Activated gamma-delta T cell (primary cell): ENCODE results near the gene PLXNB2.

ENCODE experiments used
- DNase-seq: peaks from one replicate; lab custom pipeline; 2025; lab: John Stamatoyannopoulos, UW

Gene PLXNB2

DNA sequence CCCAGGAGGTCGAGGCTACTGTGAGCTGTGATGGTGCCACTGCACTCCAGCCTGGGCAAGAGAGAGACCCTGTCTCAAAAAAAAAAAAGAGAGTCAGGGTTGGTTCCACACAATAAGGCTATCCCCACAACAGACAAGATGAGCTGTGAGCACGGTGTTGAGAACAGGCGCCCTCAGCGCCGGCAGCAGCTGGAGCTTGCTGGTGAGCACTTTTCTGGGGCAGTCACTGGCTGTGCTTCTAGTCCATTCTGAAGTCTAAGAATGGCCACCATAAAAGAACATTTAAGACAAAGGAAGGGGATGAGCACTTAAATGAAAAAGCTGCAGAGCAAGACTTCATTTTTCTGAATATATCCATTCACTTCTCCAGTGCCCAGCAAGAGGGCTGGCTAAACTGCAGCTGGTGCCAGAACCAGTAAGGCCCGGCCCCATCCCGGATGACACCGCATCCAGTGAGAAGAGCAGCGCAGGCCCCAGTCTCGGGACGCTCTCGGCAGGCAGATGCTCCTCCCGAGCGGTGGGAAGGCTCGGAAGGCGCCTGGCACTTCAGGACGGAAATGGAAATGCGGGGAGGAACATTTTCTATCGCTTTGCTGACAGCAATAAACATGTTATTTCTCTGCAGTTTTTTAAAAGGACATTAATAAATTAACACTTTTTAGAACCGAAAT is 74.8 kb downstream of the PLXNB2 start:
- no peak for DNase-seq

DNA sequence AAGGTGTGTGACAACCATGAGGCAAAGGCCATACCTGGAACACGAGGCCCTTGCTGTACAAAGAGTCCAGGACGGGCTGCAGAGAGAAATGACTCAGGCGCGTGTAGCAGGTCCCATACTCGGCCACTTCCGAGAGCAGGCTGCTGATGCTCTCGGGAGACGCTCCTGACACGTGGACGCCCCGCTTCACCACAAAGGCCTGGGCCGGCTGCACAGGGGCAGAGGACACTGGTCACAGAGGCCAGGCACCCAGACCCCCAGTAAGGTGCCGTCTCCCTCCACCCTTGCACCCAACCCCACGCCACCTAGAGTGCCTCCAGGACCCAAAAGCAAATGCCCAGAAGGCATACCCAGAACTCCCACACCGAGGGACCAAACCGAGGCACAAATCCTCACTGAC is 78.1 kb downstream of the PLXNB2 start:
- DNase-seq: no peak

DNA sequence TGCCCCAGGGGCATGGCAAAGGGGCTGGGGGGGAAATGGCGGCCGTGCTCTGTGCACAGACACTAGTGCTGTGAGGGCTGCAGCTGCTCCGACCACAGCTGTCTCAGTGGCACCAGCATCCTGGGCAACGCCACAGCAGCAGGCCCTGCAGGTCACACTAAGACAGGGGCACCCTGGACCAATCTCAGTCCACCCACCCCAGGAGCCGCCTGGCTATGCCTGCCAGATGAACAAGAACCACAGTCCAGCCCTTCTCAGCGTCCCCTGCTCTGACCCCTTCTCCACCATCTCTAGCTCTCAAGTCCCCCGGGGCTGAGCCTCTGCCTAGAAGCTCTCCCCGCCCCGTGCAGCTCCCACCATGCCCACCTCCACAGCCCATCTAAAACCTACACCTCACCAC is 79.1 kb downstream of the PLXNB2 start:
- no peak for DNase-seq

DNA sequence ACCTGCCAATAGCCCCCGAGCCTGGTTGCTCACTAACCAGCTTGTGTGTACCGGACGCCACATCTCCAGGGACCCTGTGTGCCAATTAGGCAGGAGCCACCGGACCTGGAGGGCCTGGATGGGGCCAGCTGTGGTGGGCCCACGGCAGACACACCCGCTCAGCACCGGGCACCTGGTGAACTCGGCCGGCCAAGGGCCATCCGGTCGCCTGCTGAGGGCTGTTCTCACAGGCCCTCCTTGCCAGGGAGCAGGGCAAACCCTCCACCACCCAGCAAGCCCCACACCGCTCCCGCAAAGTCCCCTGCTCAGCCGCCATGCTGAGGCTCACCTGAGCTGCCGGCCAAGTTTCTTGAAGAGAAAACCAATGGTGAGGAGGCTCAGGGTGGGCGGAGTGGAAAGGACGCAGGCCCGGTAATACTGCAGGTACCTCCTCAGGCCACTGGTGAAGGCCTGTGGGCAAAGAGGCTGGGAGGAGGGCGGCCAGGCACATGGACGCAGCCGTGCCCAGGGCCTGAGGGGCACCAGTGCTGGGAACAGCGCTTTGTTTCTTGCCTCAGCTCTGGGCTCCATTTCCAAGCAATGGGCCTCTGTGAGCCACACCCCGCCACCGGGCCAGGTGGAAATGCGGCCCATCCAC is 79.7 kb downstream of the PLXNB2 start:
- DNase-seq: no peak

DNA sequence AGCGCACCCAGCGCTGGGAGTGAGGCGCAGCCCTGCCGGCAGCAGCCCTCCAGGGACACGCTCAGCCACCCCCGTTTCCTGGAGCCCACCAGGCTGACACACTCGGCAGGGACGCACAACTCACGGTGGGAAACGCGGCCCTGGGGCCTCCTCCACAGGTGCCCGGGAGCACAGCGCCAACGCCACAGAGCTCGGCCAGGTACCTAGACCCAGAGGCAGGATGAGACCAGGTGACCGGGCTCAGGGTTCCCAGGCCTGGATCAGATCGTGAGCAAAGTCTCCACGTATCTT is 80.6 kb downstream of the PLXNB2 start:
- DNase-seq: no peak

DNA sequence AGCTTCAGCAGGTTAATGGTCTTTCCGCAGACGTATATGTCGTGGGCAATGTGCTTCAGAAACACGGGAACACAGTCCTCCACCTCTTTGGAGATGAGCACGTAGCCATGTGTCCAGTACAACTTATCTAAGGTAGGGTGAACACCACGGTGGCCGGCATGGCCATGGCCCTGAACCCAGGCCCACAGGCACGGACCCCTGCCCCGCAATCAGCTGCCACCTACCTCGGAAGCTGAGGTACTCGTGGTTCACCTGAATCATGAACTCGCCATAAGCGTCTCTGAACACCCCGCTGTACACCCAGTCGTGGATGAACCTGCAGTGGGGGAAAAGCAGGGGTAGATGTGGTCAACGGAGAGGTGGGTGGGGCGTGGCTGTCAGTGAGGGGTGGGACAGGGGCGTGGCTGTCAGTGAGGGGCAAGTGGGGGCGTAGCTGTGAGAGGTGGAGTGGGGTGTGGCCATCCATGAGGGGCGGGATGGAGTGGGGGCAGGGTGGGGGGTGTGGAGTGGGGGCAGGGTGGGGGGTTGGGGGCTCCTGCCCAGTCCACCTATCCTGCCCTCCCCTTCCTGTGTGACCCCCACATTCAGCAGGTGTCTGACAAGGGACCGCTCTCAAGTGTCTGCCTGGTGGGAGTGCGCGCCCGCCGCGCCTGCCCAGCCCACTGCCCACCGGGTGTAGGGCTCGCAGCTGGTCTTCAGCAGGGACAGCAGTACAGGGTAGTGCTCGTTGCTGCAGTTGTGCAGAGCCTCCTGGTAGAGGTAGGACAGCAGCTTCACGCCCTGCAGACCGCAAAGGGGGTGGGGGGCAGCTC is 81.2 kb downstream of the PLXNB2 start:
- no peak for DNase-seq

DNA sequence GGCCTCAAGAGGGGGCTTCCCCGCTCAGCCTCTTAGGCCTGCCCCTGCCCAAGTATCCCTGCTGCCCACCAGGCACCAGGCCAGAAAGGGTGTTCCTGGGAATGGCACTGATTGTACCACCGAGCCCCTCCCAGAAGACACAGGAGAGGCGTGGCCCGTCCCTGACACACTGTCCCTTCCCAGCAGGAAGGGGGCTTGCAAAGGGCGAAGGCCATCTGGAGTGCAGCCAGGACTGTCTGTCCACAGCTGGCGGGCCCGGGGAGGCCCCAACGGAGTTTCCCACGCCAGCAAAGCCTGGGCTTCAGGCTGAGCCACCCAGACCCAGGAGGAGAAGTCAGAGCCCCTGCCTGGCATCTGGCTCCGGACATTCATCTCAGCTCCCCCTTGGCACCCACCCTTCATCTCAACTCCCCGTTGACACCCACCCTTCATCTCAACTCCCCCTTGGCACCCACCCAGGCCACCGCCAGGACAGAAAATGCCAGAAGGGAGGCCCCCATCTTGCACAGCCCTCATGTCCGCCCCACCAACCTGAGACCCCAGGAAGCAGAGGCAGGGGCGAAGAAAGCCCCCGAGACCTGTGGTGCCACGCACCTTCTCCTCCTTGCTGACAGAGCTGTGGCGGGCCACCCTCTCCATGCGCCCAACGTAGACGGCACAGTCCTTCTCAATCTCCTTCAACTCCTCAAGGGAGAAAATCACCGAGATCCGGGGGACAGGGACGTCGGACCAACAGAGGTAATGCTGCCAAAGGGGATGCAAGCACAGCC is 82.1 kb downstream of the PLXNB2 start:
- DNase-seq: no peak
